HCT116 (cell line): ENCODE results near the gene STK24. TPM values are rescaled to one million over a fixed set of nuclear protein-coding genes. Genes with fewer than 3 reads are reported as not detected.

Experiments
- ATAC-seq: fragments of 200-7000 bp; cut with Tn5 transposase; 2 replicates; pipeline ENCODE4 v1.9.1; 2020; ENCODE audit warnings: mild to moderate bottlenecking, moderate library complexity
- BruUV-seq: library from RNA; stranded (reverse); fragments of 400-500 nt; replicated peaks from 2 replicates; lab custom pipeline; 2021; lab: Mats Ljungman, UMichigan
- CTCF ChIA-PET: fragments of 300-600 bp; sonication (Branson Sonifier 250); formaldehyde crosslinking; loops from one replicate; lab custom pipeline; 2021; ENCODE audit warnings: antibody characterized with exemption; lab: Charles Lee
- POLR2A ChIA-PET: fragments of 300-600, 350-600 bp; sonication (Branson Sonifier 250); formaldehyde crosslinking; loops from one replicate; lab custom pipeline; 2021; ENCODE audit warnings: antibody characterized with exemption; lab: Charles Lee
- RAD21 ChIA-PET, 2 experiments: fragments of 300-600 bp; sonication (Branson Sonifier 250); formaldehyde crosslinking; loops; one replicate each; lab custom pipeline; 2023; ENCODE audit warnings: low total read pairs in 2 of 2; ENCODE audit not compliant: uncharacterized antibody in 2 of 2, unreplicated experiment in 2 of 2, low non-redundant PET in 1 of 2; lab: Charles Lee
- DNase-seq: peaks from one replicate; pipeline ENCODE4 v3.0.0-alpha.2; 2010; ENCODE audit warnings: low read depth, low spot score
- H2AFZ ChIP-seq: fragments of 200-600 bp; shearing (Covaris generic), sonication (generic); 2 replicates; pipeline ENCODE4 v1.6.1; 2017; ENCODE audit warnings: low read depth, mixed run types, mixed read lengths, antibody characterized with exemption, low read length; ENCODE audit not compliant: poor library complexity, severe bottlenecking
- H3K27ac ChIP-seq: 2 replicates; pipeline ENCODE4 v1.5.1; 2012; ENCODE audit warnings: low read depth, low read length
- H3K27me3 ChIP-seq: fragments of 200-600 bp; sonication (generic); 2 replicates; pipeline ENCODE4 v1.6.1; 2016; ENCODE audit warnings: mixed run types, low read length, mixed read lengths; ENCODE audit not compliant: insufficient read depth
- H3K36me3 ChIP-seq, 2 experiments: fragments of 200-500 bp in 1 of 2; fragments of 200-600 bp in 1 of 2; sonication (Bioruptor generic) in 1 of 2; sonication (generic) in 1 of 2; 2 replicates each; pipeline versions ENCODE4 v1.5.1 to v1.6.1; 2014 to 2016; ENCODE audit warnings: low read length in 2 of 2, inconsistent platforms in 1 of 2, mixed read lengths in 1 of 2, mixed run types in 1 of 2; ENCODE audit not compliant: insufficient read depth in 2 of 2, control insufficient read depth in 1 of 2
- H3K4me1 ChIP-seq, 2 experiments: fragments of 200-600 bp in 1 of 2; sonication (generic) in 1 of 2; 2 replicates each; pipeline versions ENCODE4 v1.5.1 to v1.6.1; 2012 to 2017; ENCODE audit warnings: low read length in 2 of 2, inconsistent platforms in 1 of 2, mild to moderate bottlenecking in 1 of 2, mixed read lengths in 1 of 2, mixed run types in 1 of 2, moderate library complexity in 1 of 2; ENCODE audit not compliant: insufficient read depth in 2 of 2, control insufficient read depth in 1 of 2
- H3K4me2 ChIP-seq: fragments of 200-600 bp; sonication (generic); 2 replicates; pipeline ENCODE4 v1.6.1; 2017; ENCODE audit warnings: mixed run types, low read length, mixed read lengths
- H3K4me3 ChIP-seq, 2 experiments: fragments of 200-600 bp in 1 of 2; sonication (generic) in 1 of 2; replicated peaks in 1 of 2; 2 replicates each; pipeline ENCODE4 v1.5.1; 2011 to 2016; ENCODE audit warnings: low read length in 2 of 2, control low read depth in 1 of 2, low read depth in 1 of 2, mild to moderate bottlenecking in 1 of 2, mixed read lengths in 1 of 2, mixed run types in 1 of 2
- H3K79me2 ChIP-seq: fragments of 200-600 bp; sonication (generic); 2 replicates; pipeline ENCODE4 v1.6.1; 2017; ENCODE audit warnings: mild to moderate bottlenecking, mixed run types, low read length, moderate library complexity, mixed read lengths; ENCODE audit not compliant: insufficient read depth
- H3K9ac ChIP-seq: fragments of 200-600 bp; sonication (generic); 2 replicates; pipeline ENCODE4 v1.6.1; 2016; ENCODE audit warnings: low read length, mixed read lengths
- H3K9me2 ChIP-seq: fragments of 200-600 bp; sonication (generic), shearing (Covaris generic); 2 replicates; pipeline ENCODE4 v1.6.1; 2017; ENCODE audit warnings: mixed run types, mild to moderate bottlenecking, moderate library complexity; ENCODE audit not compliant: insufficient read depth
- H3K9me3 ChIP-seq, 2 experiments: fragments of 200-500 bp in 1 of 2; fragments of 200-600 bp in 1 of 2; sonication (Bioruptor generic) in 1 of 2; sonication (generic) in 1 of 2; 2 replicates each; pipeline ENCODE4 v1.6.1; 2014 to 2017; ENCODE audit warnings: low read length in 2 of 2, mixed read lengths in 2 of 2, inconsistent platforms in 1 of 2, low read depth in 1 of 2, mild to moderate bottlenecking in 1 of 2, mixed run types in 1 of 2, moderate library complexity in 1 of 2; ENCODE audit not compliant: control insufficient read depth in 1 of 2, insufficient read depth in 1 of 2
- H4K20me1 ChIP-seq: fragments of 200-600 bp; sonication (generic), shearing (Covaris generic); 2 replicates; pipeline ENCODE4 v1.6.1; 2017; ENCODE audit warnings: mixed run types, mild to moderate bottlenecking, moderate library complexity; ENCODE audit not compliant: insufficient read depth
- EGR1 ChIP-seq: IDR thresholded peaks from 2 replicates; pipeline ENCODE4 v1.6.1; 2012; ENCODE audit warnings: low read depth
- EZH2phosphoT487 ChIP-seq: fragments of 200-600 bp; IDR thresholded peaks from 2 replicates; pipeline ENCODE4 v1.6.1; 2018; ENCODE audit warnings: antibody characterized with exemption, borderline replicate concordance
- JUND ChIP-seq: IDR thresholded peaks from 2 replicates; pipeline ENCODE4 v1.6.1; 2012
- POLR2AphosphoS5 ChIP-seq: IDR thresholded peaks from 2 replicates; pipeline ENCODE4 v1.6.1; 2011; ENCODE audit warnings: mild to moderate bottlenecking, low read depth, low read length, moderate library complexity
- SP1 ChIP-seq: IDR thresholded peaks from 2 replicates; pipeline ENCODE4 v1.6.1; 2012; ENCODE audit warnings: low read depth
- YY1 ChIP-seq: IDR thresholded peaks from 2 replicates; pipeline ENCODE4 v1.6.1; 2011; ENCODE audit warnings: low read length, low read depth, moderate library complexity, mild to moderate bottlenecking; ENCODE audit not compliant: insufficient replicate concordance; ENCODE audit errors: extremely low read depth
- intact Hi-C: fragments of 100-400 bp; cut with micrococcal nuclease; formaldehyde crosslinking; loops from 2 replicates; pipeline ENCODE4 v1.10.0; 2022
- total RNA-seq: library from RNA; stranded (reverse); gene quantifications from one replicate; pipeline ENCODE4 v1.2.1, GENCODE V29; 2021; ENCODE audit not compliant: unreplicated experiment
- TF ChIP-seq, protein P1 (sequence below): IDR thresholded peaks from 2 replicates; pipeline ENCODE4 v1.6.1; 2012
- TF ChIP-seq, protein P2 (sequence below), 3 experiments: fragments of 200-600 bp in 1 of 3; sonication (generic) in 1 of 3; IDR thresholded peaks in 2 of 3; conservative IDR thresholded peaks in 1 of 3; 2 replicates each; pipeline ENCODE4 v1.5.1; 2012 to 2017; ENCODE audit warnings: low read depth in 2 of 3, low read length in 2 of 3, antibody characterized with exemption in 1 of 3, borderline replicate concordance in 1 of 3, control low read depth in 1 of 3, mild to moderate bottlenecking in 1 of 3, mixed read lengths in 1 of 3, mixed run types in 1 of 3, moderate library complexity in 1 of 3; ENCODE audit not compliant: insufficient read depth in 1 of 3

The STK24 gene
- total RNA-seq, 1 experiment from 2014 or later, result 137 TPM

DNA sequence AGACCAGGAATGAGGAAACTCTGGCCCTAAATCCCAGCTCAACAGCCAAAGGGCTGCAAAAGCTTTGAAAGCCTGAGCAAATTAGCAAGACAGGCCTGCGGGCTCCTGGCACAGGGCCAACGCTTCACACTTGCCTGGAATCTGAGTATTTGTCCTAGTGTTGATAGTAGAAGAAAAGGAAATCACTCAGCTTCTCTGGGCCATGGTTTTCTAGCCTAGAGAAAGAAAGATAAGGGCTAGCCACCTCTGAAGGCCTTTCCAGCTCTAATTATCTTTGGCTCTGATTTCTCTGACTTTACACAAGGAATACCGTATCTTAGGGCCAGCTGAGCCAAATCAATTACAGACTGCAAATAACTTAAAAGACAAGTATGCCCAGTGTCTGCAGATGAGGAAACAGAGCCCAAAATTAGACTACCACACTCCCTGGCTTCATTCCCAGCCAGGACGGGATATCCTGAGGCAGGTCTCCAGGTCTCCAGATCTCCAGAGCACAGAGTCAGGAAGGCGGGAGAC, 69.6 kb downstream of the STK24 start:
- POLR2A ChIA-PET, result interaction anchor here (3.3 kb wide), 1 partner anchor 23 kb away, joined by 23 read pairs; no protein-coding TSS in a partner anchor

More for the DNA sequence above, 69.6 kb downstream of the STK24 start:
- Histone ChIP-seq H3K4me2 (peak overlapping the region; percentile 66; the same call in 1 of the 2 replicates), H3K9me2 (no peaks in the 10 kb centered on the region), H3K27me3 (no peaks in the 10 kb centered on the region), H3K27ac (peak overlapping the region; percentile 39), H3K9ac (no peak overlapping the region), H3K36me3 (no peaks in the 10 kb centered on the region), H2AFZ (no peak overlapping the region), H3K79me2 (peaks cover 100% of the 10 kb centered on the region), H3K4me1 (peaks cover 41 to 53% of the 10 kb centered on the region in 2 experiments), H4K20me1 (peaks cover 5% of the 10 kb centered on the region; the same call in 1 of the 2 replicates), H3K9me3 (no peaks in the 10 kb centered on the region), H3K4me3 (no peak overlapping the region)
- CTCF ChIA-PET, result interaction anchor here (1.3 kb wide), 1 partner anchor 91 kb away, joined by 3 read pairs; no protein-coding TSS in a partner anchor
- RAD21 ChIA-PET, result no interaction called here
- intact Hi-C loops, result loop anchor here (5.0 kb wide), 1 partner anchor 65 kb away; no protein-coding TSS in a partner anchor
- ATAC-seq (no peak), DNase-seq (no peak)
- BruUV-seq, result no TSS peak
- TF ChIP-seq YY1 (no peak), EZH2phosphoT487 (no peak), JUND (no peak), POLR2AphosphoS5 (0 out of 2 replicates have a peak, but pooled peaks have one; percentile 30), SP1 (no peak), EGR1 (no peak)
- TF ChIP-seq, protein P1, sequence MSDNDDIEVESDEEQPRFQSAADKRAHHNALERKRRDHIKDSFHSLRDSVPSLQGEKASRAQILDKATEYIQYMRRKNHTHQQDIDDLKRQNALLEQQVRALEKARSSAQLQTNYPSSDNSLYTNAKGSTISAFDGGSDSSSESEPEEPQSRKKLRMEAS, result no peak
- TF ChIP-seq, protein P2, sequence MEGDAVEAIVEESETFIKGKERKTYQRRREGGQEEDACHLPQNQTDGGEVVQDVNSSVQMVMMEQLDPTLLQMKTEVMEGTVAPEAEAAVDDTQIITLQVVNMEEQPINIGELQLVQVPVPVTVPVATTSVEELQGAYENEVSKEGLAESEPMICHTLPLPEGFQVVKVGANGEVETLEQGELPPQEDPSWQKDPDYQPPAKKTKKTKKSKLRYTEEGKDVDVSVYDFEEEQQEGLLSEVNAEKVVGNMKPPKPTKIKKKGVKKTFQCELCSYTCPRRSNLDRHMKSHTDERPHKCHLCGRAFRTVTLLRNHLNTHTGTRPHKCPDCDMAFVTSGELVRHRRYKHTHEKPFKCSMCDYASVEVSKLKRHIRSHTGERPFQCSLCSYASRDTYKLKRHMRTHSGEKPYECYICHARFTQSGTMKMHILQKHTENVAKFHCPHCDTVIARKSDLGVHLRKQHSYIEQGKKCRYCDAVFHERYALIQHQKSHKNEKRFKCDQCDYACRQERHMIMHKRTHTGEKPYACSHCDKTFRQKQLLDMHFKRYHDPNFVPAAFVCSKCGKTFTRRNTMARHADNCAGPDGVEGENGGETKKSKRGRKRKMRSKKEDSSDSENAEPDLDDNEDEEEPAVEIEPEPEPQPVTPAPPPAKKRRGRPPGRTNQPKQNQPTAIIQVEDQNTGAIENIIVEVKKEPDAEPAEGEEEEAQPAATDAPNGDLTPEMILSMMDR (IDR thresholded peaks at IDR 0.05 in 2 of 3, conservative IDR thresholded peaks at IDR 0.05 in 1 of 3; ENCODE audit: borderline replicate concordance in 1 of 3, insufficient read depth in 1 of 3, low read depth in 2 of 3, low read length in 2 of 3), result no peak
